ENCODE results near the gene CAND2.
"Not testable (repeated sequence)": the region's sequence is repeated elsewhere in the genome, so short reads cannot be mapped to it uniquely, and the experiment has no call there.

Gene CAND2

DNA sequence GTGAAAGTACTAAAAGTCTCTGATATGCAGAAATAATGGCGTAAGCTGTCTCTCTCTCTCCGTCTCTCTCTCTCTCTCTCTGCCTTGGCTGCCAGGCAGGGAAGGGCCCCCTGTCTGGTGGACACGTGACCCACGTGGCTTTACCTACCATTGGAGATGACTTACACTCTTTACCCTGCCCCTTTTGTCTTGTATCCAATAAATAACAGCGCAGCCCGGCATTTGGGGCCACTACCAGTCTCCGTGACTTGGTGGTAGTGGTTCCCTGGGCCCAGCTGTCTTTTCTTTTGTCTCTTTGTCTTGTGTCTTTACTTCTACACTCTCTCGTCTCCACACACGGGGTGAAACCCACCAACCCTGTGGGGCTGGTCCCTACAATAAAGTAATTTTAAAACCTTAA lies 25.2 kb upstream of the CAND2 start:
- no peak for DNase-seq (ENCODE audit: low read depth in 2 of 2)

DNA sequence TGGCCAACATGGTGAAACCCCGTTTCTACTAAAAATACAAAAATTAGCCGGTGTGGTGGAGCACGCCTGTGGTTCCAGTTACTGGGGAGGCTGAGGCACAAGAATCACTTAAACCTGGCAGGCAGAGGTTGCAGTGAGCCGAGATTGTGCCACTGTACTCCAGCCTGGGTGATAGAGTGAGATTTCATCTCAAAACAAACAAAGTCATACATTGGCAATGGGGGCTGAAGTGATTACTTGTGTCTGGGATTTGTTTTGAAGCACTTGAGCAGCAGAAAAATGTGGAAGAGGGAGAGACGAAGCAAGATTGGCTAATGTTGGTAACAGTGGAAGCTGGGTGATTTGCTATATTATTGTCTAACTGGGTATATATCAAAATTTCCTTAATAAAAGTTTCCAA lies 24.0 kb upstream of the CAND2 start:
- DNase-seq (ENCODE audit: low read depth in 2 of 2), result no peak

DNA sequence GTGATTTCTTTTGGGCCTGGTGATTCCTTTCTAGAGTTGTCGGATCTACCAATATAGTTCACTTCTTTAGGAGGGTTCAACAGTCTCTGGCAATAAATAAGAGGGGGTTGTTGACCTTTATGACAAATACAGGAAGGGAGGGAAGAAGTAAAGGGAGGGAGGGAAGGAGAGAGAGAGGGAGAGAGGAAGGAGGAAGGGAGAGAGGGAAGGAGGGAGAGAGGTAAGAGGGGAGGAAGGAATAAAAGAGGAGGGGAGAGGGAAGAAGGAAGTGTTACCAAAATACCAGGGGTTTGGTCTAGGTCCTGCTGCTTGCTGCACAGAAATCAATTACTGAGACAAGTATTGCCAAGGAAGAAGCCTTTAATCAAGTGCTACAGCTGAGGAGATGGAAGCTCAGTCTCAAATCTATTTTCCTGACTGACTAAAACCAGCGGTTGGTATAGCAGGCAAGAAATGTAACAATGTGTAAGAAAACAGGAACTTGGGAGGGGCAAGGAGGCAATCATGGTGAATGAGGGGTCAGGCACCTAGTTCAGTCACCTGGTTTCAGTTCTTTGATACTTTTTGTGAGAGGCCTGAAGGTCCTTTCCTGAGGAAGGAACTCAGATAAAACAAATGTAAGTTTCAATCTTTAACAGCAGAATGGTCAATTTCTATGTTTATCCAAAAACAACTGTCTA lies 23.3 kb upstream of the CAND2 start:
- no peak for DNase-seq (ENCODE audit: low read depth in 2 of 2)

DNA sequence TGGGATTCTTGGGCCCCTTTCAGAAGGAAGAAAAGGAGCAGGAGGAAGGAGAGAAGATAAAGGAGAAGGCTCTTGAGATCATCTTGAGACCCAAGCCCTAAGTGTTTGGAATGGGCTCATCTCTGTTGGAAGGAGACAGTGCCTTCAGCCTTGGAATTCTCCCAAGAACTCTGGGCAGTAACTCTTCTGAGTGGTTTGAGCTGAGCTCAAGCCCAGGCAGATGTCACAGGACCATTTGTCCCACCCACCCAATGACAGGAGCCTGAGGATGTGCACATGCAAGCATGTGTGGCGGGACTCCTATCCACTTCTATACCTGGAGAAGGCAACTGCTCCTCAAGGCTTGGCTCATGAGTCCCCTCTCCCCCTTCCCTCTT lies 22.8 kb upstream of the CAND2 start:
- no peak for DNase-seq (ENCODE audit: low read depth in 2 of 2)

DNA sequence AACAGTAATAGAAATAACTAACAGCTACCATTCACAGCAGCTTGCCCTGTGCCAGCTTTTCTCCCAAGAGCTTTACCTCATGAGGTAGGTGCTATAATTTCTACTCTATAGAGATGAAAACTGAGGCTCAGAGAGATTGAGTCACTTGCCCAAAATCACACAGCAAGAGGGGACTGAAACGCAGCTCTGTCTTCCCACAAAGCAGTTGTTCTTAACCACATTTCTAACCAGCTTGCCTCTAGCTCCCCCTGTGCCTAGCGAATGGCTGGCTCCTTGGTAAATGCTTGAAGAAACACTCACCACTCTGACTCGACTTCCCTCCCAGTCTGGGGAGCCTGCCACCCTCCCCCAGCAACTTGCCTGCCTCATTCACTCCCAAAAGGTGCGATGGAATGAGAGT lies 21.9 kb upstream of the CAND2 start:
- no peak for DNase-seq (ENCODE audit: low read depth in 2 of 2)

DNA sequence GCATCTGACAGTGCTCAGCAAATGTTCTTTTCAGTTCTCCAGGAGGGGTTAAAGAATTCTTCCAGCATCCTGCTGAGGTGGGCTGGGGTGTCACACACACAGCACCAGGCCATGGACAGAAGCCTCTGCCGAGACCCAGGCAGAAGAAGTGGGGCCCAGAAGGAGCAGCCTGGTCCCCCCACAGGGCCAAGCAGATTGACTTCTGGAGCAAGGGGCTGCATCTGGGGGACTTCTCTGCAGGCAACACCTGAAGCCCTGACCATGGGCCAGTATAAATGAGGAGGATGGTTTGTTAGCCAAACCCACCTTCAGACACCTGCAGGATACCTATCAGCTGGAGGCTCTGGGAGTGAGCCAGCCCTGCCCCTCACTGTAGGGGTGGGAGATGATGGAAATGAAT lies 21.3 kb upstream of the CAND2 start:
- DNase-seq (ENCODE audit: low read depth in 2 of 2), result no peak

DNA sequence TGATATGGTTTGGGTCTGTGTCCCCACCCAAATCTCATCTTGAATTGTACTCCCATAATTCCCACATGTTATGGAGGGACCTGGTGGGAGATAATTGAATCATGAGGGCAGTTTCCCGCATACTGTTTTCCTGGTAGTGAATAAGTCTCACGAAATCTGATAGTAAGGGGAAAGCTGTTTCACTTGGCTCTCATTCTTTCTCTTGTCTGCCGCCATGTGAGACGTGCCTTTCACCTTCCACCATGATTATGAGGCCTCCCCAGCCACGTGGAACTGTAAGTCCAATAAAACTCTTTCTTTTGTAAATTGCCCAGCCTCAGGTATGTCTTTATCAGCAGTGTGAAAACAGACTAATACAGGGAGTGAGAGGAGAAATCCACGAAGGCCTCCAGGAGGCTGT lies 20.5 kb upstream of the CAND2 start:
- DNase-seq (ENCODE audit: low read depth in 2 of 2), result not testable (repeated sequence)

DNA sequence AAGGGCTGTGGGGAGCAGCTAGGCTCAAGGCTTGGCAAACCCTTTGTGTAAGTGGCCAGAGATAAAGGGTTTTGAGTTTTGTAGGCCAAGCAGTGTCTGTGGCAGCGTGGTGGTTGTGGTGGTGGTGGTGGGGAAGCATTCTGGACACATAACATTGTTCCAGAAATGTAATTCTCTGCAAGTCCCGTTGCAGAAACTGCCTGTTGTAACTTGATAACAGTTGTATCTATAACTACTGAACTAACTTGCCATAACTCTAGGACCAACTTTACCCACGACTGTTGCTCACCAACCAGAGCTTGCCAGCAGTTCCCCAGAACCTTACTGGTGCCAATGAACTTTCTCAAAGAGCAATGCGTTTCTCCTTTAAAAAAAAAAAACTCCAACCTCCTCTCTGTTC lies 19.3 kb upstream of the CAND2 start:
- no peak for DNase-seq (ENCODE audit: low read depth in 2 of 2)

DNA sequence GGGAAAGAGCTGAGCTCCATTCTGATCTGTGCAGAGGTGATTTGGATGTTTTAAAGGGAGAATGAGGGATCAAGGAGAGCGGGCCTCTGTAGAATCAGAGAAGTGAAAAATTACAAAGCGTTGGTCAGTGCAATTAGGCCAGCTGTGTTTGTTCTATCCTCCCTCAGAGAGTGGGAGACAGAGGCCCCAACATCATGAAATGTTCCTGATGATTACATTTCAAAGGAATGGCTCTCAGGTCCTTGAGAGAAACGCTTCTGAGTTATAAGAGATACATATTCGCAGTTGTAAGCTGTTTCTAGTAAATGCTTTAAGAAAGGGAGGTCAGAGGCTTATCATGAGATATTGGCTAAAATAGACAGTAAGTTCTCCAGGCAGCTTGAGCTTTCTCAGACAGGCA lies 15.7 kb upstream of the CAND2 start:
- DNase-seq (ENCODE audit: low read depth in 2 of 2), result no peak

DNA sequence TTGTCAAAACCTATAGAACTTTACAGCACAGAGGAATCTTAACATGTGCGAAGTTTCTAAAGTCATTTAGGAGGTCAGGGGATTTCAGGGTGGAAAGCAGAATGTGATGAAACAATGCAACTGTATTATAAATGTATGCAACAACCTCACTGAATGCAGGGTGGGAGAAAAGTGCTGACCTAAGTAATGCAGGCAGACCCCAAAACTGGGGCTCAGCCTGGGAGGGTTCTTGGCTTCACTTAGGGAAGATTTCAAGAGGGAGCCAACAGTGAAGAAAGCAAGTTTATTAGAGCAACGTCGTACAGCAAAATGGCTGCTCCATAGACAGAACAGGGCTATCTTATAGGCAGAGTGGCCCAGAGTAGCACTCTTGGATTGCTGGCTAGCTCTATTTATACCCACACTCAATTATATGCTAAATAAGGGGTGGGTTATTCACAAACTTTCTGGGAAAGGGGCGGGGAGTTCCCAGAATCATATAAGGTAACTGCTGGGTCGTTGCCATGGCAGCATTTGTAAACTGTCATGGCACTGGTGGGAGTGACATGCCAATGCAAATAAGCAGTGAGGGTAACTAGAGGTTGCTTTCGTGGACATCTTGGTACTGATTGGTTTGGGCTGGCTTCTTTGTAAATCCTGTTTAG lies 14.2 kb upstream of the CAND2 start:
- DNase-seq (ENCODE audit: low read depth in 2 of 2), result no peak

DNA sequence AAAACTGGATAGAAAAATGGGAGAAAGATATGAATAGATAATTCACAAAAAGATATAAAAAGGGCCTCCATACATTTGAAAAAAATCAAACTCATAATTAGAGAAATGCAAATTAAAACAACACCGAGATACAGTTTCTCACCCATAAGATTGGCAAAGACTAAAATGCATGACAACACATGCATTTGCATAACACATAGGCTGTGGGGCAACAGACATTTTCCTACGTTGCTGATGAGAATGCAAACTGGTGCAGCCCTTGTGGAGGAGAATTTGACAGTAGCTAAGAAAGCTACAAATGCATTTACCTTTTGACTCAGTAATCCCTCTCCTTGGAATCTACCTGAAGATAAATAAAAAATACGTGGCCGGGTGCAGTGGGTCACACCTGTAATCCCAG lies 11.4 kb upstream of the CAND2 start:
- DNase-seq (ENCODE audit: low read depth in 2 of 2), result no peak

DNA sequence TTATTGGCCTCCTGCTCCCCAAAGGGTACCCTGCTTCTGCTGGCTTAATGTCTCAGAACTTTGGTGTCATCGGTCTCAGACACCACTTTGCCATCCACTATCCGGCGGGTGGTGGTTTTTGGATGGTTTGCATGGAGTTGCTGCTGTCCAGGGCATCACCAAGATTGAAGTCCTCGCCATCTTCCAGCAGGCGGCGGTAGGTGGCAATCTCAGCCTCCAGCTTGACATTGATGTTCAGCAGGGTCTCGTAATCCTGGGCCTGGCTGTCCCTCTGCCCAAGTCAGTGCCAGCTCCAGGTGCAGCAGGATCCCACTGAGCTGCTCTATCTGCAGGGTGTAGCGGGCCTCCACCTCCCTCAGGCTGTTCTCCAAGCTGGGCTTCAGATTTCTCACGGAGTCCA lies 9.1 kb upstream of the CAND2 start:
- peak; percentile 23 to 61 for DNase-seq (ENCODE audit: low read depth in 2 of 2)

DNA sequence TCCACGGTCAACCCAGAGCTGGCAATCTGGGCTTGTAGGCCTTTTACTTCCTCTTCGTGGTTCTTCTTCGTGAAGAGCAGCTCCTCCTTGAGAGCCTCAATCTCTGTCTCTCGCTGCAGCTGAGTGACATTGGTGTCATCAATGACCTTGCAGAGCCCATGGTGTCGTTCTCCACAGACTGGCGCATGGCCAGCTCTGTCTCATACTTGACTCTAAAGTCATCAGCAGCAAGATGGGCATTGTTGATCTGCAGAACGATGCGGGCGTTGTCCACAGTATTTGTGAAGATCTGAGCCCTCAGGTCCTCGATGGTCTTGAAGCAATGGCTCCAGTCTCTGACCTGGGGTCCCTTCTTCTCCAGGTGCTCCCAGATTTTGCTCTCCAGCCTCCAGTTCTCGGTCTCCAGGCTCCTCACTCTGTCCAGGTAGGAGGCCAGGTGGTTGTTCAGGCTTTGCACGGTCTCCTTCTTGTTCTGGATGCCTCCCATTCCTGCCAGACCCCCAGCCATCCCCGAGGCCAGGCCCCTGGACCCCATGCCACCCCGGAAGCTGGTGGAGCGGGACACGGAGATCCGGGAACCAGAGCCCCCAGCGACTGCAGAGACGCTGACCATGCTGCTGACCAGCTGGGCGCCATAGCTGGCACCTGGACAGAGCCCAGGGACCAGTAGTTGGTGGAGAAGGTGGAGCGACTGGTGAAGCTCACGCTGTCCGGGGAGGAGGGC lies 8.4 kb upstream of the CAND2 start:
- DNase-seq (ENCODE audit: low read depth in 2 of 2), result not testable (repeated sequence)

DNA sequence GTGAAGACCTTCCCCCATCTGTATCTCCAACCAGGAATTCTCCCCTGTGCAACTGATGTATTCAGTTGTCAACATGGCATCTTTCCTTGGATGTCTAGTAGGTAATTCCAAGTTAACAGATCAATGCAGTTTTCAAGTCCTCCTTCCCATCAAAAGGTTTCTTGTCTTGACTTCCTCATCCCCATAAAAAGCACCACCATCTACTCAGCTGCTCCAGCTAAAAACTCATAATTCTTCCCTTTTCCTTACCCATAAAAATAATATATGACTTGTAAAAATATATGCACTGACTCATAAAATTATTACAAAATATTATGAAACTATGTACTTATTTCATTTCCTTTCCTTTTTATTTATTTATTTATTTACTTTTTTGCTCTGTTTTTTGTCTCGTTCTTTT lies 5.0 kb upstream of the CAND2 start:
- DNase-seq (ENCODE audit: low read depth in 2 of 2), result no peak

DNA sequence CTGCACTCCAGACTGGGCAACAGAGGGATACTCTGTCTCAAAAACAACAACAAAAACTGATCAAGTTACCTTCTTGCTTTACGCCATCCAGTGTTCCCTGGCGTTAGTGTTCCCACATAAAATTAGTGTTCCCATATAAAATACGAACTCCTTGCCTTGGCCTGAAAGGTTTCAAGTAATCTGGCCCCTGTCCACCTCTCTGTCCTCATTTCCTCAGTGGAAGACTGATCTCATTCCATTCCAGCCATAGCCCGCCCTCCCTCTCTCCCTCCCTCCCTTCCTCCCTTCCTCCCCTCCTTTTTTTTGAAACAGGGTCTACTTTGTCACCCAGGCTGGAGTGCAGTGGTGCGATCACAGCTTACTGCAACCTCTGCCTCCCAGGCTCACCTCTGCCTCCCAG lies 2.8 kb upstream of the CAND2 start:
- DNase-seq (ENCODE audit: low read depth in 2 of 2), result no peak

DNA sequence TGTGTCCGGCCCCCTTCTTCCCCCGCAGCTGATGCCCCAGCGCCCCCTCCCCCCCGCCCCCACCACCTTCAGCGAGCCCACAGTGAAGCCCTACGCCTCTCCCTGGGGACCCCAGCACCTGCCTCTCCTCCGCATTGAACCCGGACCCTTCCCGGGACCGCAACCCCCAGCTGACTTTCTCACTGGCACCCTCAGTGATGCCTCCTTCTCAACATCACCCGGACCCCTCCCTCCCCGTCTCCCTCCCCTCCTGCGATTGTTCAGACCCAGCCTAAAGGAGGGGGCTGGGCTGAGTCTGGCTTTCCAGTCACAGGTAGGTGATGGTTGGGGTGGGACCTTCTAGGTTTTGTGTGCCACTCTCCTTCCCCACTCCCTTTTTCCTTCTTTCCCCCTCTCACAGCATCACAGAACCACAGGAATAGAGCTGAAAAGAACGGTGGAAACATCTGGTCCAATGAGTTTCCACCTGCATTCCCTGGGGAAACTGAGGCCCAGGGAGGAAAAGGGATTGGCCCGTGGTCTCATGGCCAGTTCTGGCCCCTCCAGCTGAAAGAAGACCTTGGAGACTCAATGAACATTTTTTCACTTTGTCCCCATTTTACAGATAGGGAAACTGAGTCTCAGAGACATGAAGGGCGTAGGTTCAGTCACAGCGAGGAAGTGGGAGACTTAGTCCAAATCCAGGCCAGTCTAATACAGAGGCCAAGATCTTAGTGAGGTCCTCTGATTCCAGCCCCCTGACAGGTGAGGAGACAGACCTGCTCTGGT lies 828 bp downstream of the CAND2 start:
- no peak for DNase-seq (ENCODE audit: low read depth in 2 of 2)

DNA sequence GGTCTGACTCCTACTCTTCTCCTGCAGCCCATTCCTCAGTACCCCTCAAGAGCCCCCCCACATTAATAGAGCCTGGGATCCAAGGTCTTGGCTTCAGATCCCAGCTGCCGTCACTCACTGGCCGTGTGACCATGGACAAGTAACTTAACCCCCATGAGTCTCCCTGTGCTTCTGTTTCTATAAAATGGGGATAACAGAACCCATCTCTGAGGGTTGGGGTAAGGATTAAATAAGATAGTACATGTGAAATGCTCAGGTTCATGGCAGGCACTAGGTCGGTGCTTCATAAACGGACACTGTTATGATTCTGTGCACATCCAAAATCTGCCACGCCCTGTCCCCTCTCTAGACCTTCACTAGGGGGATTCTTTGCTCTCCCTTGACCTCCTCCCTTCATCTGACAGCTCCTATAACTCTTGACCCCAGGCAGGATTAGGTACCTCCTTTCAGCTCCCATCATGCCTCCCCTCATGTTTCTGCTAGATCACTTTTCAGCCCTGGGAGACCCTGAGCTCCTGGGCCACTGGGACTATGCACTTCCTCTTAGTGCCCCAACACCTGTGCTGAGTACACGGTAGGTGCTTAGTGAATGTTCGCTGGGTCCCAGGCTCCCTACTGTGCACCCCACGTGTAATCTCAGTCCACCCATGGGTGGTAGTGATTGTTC lies 1.5 kb downstream of the CAND2 start:
- no peak for DNase-seq (ENCODE audit: low read depth in 2 of 2)

DNA sequence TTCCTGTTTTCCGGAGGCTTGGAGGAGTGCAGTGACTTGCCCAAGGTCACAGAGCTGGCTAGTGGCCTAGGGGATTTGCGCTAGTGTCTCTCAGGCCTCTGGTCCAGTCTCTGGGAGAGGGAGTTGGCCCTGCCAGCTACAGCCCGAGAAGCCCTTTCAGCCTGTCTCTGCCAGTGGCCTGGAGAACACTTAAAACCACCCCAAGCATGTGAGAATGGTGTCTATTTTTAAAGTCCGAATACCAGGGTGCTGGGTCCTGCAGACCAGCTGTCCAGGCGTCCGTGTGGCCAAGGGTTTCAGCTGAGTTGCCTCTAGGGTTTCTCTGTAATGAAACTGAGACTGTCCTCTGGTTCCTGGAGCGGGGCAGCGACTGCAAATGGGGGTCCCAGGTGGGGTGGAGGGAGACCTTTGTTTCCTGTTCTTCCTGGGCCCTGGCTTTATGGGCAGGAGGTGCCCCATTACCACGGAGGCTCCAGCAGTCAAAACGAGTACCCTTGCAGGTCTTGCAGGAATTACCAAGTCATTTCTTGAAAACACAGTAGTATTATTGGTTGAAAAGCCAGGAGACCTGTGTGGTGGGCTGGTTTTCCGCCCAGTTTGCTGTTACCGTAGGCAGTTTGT lies 2.2 kb downstream of the CAND2 start:
- DNase-seq (ENCODE audit: low read depth in 2 of 2), result no peak

DNA sequence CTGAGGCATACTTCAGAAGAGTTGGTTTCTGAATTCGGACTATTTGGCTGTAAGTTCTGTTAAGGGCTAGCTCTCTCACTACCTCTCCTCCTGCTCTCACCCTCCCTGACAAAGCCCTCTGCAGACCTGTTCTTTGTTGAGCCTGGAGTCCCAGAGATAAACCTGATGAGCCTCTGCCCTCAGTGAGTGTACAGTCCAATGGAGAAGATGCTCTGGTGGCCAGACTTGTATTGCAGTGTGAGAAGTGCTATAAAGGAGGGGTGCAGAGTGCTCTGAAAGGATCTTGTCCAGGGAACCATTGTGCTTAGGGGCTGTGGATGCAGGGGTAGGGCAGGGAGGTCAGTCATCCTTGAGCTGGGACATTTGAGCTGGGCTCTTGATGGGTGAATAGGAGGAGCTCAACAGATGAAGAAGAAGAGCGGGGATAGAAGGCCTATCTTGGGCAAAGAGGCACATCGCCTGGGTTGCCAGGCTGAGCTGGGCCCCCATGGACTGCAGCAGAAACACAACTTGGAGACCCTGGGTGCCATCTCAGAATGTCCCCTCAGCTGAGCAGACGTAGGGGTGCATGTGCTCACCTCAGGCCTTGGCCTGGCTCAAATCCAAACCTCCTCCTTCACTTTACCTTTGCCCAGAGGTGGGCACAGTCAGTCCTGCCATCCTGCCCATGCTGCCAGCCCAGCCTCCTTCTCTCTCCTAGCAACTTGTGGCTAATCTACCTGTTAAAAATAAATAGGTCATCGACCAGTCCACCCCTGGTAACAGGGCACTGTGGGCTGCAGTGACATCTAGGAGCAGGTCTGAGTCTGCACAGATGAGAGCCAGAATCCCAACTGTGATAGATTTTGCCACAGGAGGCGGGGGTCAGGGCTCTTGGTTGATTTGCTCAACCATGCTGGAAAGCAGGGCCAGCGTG lies 3.3 kb downstream of the CAND2 start:
- DNase-seq (ENCODE audit: low read depth in 2 of 2), result no peak

DNA sequence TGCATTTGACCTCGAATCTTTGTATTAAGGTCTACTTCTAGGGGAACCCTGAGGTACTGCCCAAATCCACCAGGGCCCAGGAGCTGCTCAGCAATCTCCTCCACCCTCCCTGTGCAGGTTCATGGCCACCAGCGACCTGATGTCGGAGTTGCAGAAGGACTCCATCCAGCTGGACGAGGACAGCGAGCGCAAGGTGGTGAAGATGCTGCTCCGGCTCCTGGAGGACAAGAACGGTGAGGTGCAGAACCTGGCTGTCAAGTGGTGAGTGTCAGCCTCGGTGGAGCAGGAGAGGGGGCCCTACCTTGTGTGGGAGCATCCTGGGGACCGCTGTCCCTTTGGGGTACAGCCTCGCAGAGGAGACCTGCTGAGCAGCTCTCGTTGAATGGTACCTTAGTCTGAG lies 6.9 kb downstream of the CAND2 start:
- DNase-seq (ENCODE audit: low read depth in 2 of 2), result no peak
